Measurements from ENCODE around the gene SPHK2.
"Not testable (repeated sequence)": the region's sequence is repeated elsewhere in the genome, so short reads cannot be mapped to it uniquely, and the experiment has no call there.

SPHK2 gene

GRCh38 chr19:48631225-48631624 is 11.9 kb downstream of the SPHK2 start:
- DNase-seq (ENCODE audit: low read depth, low spot score), result no peak
- H3K9ac ChIP-seq (ENCODE audit: insufficient read length, low read depth), result peak overlapping the region; percentile 81
- peaks cover 8% of the 10 kb centered on the region for H3K27me3 ChIP-seq (ENCODE audit: insufficient read depth, insufficient read length)
- H3K36me3 ChIP-seq (ENCODE audit: insufficient read depth, insufficient read length, low read length), result peaks cover 12% of the 10 kb centered on the region
- H3K9me3 ChIP-seq (ENCODE audit: insufficient read depth, low read length), result no peaks in the 10 kb centered on the region
- TF ChIP-seq ZNF274 (IDR thresholded peaks at IDR 0.05; ENCODE audit: low read depth, low read length) (no peak), YY1 (IDR thresholded peaks at IDR 0.05; ENCODE audit: insufficient read depth, insufficient read length) (no peak), SUZ12 (IDR thresholded peaks at IDR 0.05; ENCODE audit: extremely low read depth, insufficient read depth, insufficient read length) (no peak)
- H3K4me1 ChIP-seq (ENCODE audit: insufficient read depth, insufficient read length), result peaks cover 12% of the 10 kb centered on the region
- no peak overlapping the region for H3K4me3 ChIP-seq (ENCODE audit: insufficient read length, low read depth)

GRCh38 chr19:48632286-48632685 is 13.0 kb downstream of the SPHK2 start:
- not testable (repeated sequence) for DNase-seq (ENCODE audit: low read depth, low spot score); H3K9ac ChIP-seq (ENCODE audit: insufficient read length, low read depth); H3K9me3 ChIP-seq (ENCODE audit: insufficient read depth, low read length); H3K4me3 ChIP-seq (ENCODE audit: insufficient read length, low read depth); H3K36me3 ChIP-seq (ENCODE audit: insufficient read depth, insufficient read length, low read length)
- Histone ChIP-seq H3K27me3 (ENCODE audit: insufficient read depth, insufficient read length) (peaks cover 15% of the 10 kb centered on the region), H3K4me1 (ENCODE audit: insufficient read depth, insufficient read length) (peaks cover 12% of the 10 kb centered on the region)

GRCh38 chr19:48632692-48633147 is 13.4 kb downstream of the SPHK2 start:
- Histone ChIP-seq H3K4me3 (ENCODE audit: insufficient read length, low read depth) (no peak overlapping the region), H3K27me3 (ENCODE audit: insufficient read depth, insufficient read length) (peaks cover 15% of the 10 kb centered on the region), H3K4me1 (ENCODE audit: insufficient read depth, insufficient read length) (peaks cover 12% of the 10 kb centered on the region), H3K36me3 (ENCODE audit: insufficient read depth, insufficient read length, low read length) (peaks cover 4% of the 10 kb centered on the region), H3K9me3 (ENCODE audit: insufficient read depth, low read length) (no peaks in the 10 kb centered on the region), H3K9ac (ENCODE audit: insufficient read length, low read depth) (no peak overlapping the region)
- DNase-seq (ENCODE audit: low read depth, low spot score), result no peak
- TF ChIP-seq SUZ12 (IDR thresholded peaks at IDR 0.05; ENCODE audit: extremely low read depth, insufficient read depth, insufficient read length) (no peak), YY1 (IDR thresholded peaks at IDR 0.05; ENCODE audit: insufficient read depth, insufficient read length) (no peak), ZNF274 (IDR thresholded peaks at IDR 0.05; ENCODE audit: low read depth, low read length) (no peak)

GRCh38 chr19:48633148-48634035 is 14.1 kb downstream of the SPHK2 start:
- no peak for TF ChIP-seq YY1 (IDR thresholded peaks at IDR 0.05; ENCODE audit: insufficient read depth, insufficient read length)
- Histone ChIP-seq H3K4me1 (ENCODE audit: insufficient read depth, insufficient read length) (peaks cover 12% of the 10 kb centered on the region), H3K9me3 (ENCODE audit: insufficient read depth, low read length) (no peaks in the 10 kb centered on the region), H3K36me3 (ENCODE audit: insufficient read depth, insufficient read length, low read length) (no peaks in the 10 kb centered on the region), H3K4me3 (ENCODE audit: insufficient read length, low read depth) (no peak overlapping the region), H3K9ac (ENCODE audit: insufficient read length, low read depth) (peak overlapping the region; percentile 66), H3K27me3 (ENCODE audit: insufficient read depth, insufficient read length) (peaks cover 15% of the 10 kb centered on the region)
- no peak for DNase-seq (ENCODE audit: low read depth, low spot score)

GRCh38 chr19:48634036-48634342 is 14.7 kb downstream of the SPHK2 start:
- no peak for DNase-seq (ENCODE audit: low read depth, low spot score)
- no peaks in the 10 kb centered on the region for H3K9me3 ChIP-seq (ENCODE audit: insufficient read depth, low read length)
- peak overlapping the region; percentile 66 for H3K9ac ChIP-seq (ENCODE audit: insufficient read length, low read depth)
- peaks cover 15% of the 10 kb centered on the region for H3K27me3 ChIP-seq (ENCODE audit: insufficient read depth, insufficient read length)
- peak overlapping the region; percentile 25 for H3K4me3 ChIP-seq (ENCODE audit: insufficient read length, low read depth)
- no peak for TF ChIP-seq YY1 (IDR thresholded peaks at IDR 0.05; ENCODE audit: insufficient read depth, insufficient read length)
- no peak for TF ChIP-seq ZNF274 (IDR thresholded peaks at IDR 0.05; ENCODE audit: low read depth, low read length)
- H3K4me1 ChIP-seq (ENCODE audit: insufficient read depth, insufficient read length), result peaks cover 12% of the 10 kb centered on the region
- no peaks in the 10 kb centered on the region for H3K36me3 ChIP-seq (ENCODE audit: insufficient read depth, insufficient read length, low read length)

- peaks cover 21% of the 10 kb centered on the region for H3K27me3 ChIP-seq (ENCODE audit: insufficient read depth, insufficient read length)
- no peaks in the 10 kb centered on the region for H3K9me3 ChIP-seq (ENCODE audit: insufficient read depth, low read length)
- no peak for TF ChIP-seq SUZ12 (IDR thresholded peaks at IDR 0.05; ENCODE audit: extremely low read depth, insufficient read depth, insufficient read length)
- no peak for TF ChIP-seq ZNF274 (IDR thresholded peaks at IDR 0.05; ENCODE audit: low read depth, low read length)
- TF ChIP-seq YY1 (IDR thresholded peaks at IDR 0.05; ENCODE audit: insufficient read depth, insufficient read length), result no peak
- H3K4me1 ChIP-seq (ENCODE audit: insufficient read depth, insufficient read length), result peaks cover 16% of the 10 kb centered on the region
- H3K4me3 ChIP-seq (ENCODE audit: insufficient read length, low read depth), result peak overlapping the region; percentile 25
- peak overlapping the region; percentile 66 for H3K9ac ChIP-seq (ENCODE audit: insufficient read length, low read depth)
- DNase-seq (ENCODE audit: low read depth, low spot score), result peak; percentile 89
- no peaks in the 10 kb centered on the region for H3K36me3 ChIP-seq (ENCODE audit: insufficient read depth, insufficient read length, low read length)
These were observed 15.3 kb downstream of the SPHK2 start for GRCh38 chr19:48634424-48635262.

GRCh38 chr19:48635263-48635965 is 16.1 kb downstream of the SPHK2 start:
- peak overlapping the region; percentile 59 for H3K4me3 ChIP-seq (ENCODE audit: insufficient read length, low read depth)
- peak overlapping the region; percentile 74 for H3K9ac ChIP-seq (ENCODE audit: insufficient read length, low read depth)
- no peaks in the 10 kb centered on the region for H3K9me3 ChIP-seq (ENCODE audit: insufficient read depth, low read length)
- peaks cover 26% of the 10 kb centered on the region for H3K27me3 ChIP-seq (ENCODE audit: insufficient read depth, insufficient read length)
- peaks cover 16% of the 10 kb centered on the region for H3K4me1 ChIP-seq (ENCODE audit: insufficient read depth, insufficient read length)
- H3K36me3 ChIP-seq (ENCODE audit: insufficient read depth, insufficient read length, low read length), result no peaks in the 10 kb centered on the region
- TF ChIP-seq YY1 (IDR thresholded peaks at IDR 0.05; ENCODE audit: insufficient read depth, insufficient read length) (no peak), SUZ12 (IDR thresholded peaks at IDR 0.05; ENCODE audit: extremely low read depth, insufficient read depth, insufficient read length) (no peak), ZNF274 (IDR thresholded peaks at IDR 0.05; ENCODE audit: low read depth, low read length) (no peak)
- no peak for DNase-seq (ENCODE audit: low read depth, low spot score)
